Measurements from ENCODE around the gene CIAPIN1. TPM values are rescaled to one million over a fixed set of nuclear protein-coding genes. Genes with fewer than 3 reads are reported as not detected.

The CIAPIN1 gene
- 43.3 TPM for polyA plus RNA-seq (2012; ENCODE audit: insufficient read length, low read depth)

DNA sequence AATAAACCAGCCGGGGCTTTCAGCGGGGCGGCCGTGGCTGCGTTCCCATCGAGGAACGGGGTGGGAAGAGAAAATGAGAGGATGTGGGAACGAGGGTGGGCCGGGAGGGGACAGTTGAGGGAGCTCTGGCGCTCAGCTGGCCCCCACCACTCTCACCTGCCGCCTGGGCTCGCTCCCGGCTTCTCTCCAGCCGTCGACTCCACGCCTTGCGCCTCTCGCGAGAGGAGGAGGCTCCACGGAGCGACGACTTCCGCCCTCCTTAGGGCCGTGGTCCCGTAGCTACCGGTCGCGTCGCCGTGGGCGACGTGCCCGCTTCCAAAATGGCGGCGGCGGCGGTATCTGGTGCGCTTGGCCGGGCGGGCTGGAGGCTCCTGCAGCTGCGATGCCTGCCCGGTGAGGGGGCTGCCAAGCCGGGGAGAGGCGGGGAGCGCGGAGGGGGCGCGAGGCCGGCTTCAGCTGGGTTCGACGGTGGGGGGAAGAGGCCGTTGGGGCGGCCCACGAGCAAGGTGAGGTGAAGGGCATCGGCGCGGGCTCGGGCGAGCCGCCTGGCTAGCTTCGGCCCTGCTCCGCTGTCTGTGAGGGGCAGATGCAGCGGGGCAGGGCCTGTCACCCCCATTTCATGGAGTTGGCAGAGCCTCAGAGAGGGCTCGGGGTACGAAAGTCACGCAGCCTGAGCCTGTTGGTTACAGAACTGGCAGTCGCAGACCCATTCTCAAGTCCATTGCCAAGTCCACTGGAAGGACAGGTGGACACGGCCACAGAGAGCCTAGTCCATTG is at the start of gene CIAPIN1, which contains the start of gene COQ9:
CIAPIN1 (minus strand) TSS at position 200 of the 777 bp plus-strand sequence. CDS start 6,457 bp downstream, outside the sequence.
COQ9 (plus strand) TSS at position 294 of the 777 bp plus-strand sequence; CDS start at position 321, 27 bp downstream.
- TF ChIP-seq SIN3A (IDR thresholded peaks at IDR 0.05; ENCODE audit: borderline replicate concordance, insufficient read depth, low read length) (peak; percentile 81; the same call in 1 of the 2 replicates), POLR2AphosphoS5 (IDR thresholded peaks at IDR 0.05; ENCODE audit: low read depth, low read length) (peak; percentile 93), FOXP2 (optimal IDR thresholded peaks at IDR 0.05; ENCODE audit: borderline replicate concordance, extremely low read depth, extremely low read length, insufficient read depth) (peak; percentile 16), TAF1 (IDR thresholded peaks at IDR 0.05; ENCODE audit: borderline replicate concordance, insufficient read depth, low read length) (peak; percentile 99)
- TF ChIP-seq, protein P1, sequence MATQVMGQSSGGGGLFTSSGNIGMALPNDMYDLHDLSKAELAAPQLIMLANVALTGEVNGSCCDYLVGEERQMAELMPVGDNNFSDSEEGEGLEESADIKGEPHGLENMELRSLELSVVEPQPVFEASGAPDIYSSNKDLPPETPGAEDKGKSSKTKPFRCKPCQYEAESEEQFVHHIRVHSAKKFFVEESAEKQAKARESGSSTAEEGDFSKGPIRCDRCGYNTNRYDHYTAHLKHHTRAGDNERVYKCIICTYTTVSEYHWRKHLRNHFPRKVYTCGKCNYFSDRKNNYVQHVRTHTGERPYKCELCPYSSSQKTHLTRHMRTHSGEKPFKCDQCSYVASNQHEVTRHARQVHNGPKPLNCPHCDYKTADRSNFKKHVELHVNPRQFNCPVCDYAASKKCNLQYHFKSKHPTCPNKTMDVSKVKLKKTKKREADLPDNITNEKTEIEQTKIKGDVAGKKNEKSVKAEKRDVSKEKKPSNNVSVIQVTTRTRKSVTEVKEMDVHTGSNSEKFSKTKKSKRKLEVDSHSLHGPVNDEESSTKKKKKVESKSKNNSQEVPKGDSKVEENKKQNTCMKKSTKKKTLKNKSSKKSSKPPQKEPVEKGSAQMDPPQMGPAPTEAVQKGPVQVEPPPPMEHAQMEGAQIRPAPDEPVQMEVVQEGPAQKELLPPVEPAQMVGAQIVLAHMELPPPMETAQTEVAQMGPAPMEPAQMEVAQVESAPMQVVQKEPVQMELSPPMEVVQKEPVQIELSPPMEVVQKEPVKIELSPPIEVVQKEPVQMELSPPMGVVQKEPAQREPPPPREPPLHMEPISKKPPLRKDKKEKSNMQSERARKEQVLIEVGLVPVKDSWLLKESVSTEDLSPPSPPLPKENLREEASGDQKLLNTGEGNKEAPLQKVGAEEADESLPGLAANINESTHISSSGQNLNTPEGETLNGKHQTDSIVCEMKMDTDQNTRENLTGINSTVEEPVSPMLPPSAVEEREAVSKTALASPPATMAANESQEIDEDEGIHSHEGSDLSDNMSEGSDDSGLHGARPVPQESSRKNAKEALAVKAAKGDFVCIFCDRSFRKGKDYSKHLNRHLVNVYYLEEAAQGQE (IDR thresholded peaks at IDR 0.05; ENCODE audit: insufficient read depth in 1 of 2, low read depth in 2 of 2, low read length in 2 of 2), result peak; percentile 24 to 55; a peak in 1 of 4 replicates

- TF ChIP-seq TAF1 (IDR thresholded peaks at IDR 0.05; ENCODE audit: borderline replicate concordance, insufficient read depth, low read length) (no peak), POLR2AphosphoS5 (IDR thresholded peaks at IDR 0.05; ENCODE audit: low read depth, low read length) (no peak), SIN3A (IDR thresholded peaks at IDR 0.05; ENCODE audit: borderline replicate concordance, insufficient read depth, low read length) (no peak), FOXP2 (optimal IDR thresholded peaks at IDR 0.05; ENCODE audit: borderline replicate concordance, extremely low read depth, extremely low read length, insufficient read depth) (no peak)
- TF ChIP-seq, protein P1 (IDR thresholded peaks at IDR 0.05; ENCODE audit: insufficient read depth in 1 of 2, low read depth in 2 of 2, low read length in 2 of 2), result no peak
These were observed 46.6 kb upstream of the CIAPIN1 start for GRCh38 chr16:57493767-57494166.

DNA sequence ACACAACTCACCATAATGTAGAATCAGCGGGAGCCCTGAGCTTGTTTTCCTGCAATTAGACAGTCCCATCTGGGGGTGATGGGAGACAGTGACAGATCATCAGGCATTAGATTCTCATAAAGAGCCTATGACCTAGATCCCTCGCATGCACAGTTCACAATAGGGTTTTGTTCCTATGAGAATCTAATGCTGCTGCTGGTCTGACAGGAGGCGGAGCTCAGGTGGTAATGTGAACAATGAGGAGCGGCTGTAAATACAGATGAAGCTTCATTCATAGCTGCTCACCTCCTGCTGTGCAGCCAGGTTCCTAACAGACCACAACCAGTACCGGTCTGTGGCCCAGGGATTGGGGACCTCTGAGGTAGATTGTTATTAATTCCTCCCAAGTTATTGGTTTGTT is 42.0 kb upstream of the CIAPIN1 start:
- TF ChIP-seq FOXP2 (optimal IDR thresholded peaks at IDR 0.05; ENCODE audit: borderline replicate concordance, extremely low read depth, extremely low read length, insufficient read depth) (no peak), SIN3A (IDR thresholded peaks at IDR 0.05; ENCODE audit: borderline replicate concordance, insufficient read depth, low read length) (no peak), POLR2AphosphoS5 (IDR thresholded peaks at IDR 0.05; ENCODE audit: low read depth, low read length) (no peak), TAF1 (IDR thresholded peaks at IDR 0.05; ENCODE audit: borderline replicate concordance, insufficient read depth, low read length) (no peak)
- TF ChIP-seq, protein P1 (IDR thresholded peaks at IDR 0.05; ENCODE audit: insufficient read depth in 1 of 2, low read depth in 2 of 2, low read length in 2 of 2), result no peak

GRCh38 chr16:57486858-57487834 is 40.0 kb upstream of the CIAPIN1 start:
- TF ChIP-seq POLR2AphosphoS5 (IDR thresholded peaks at IDR 0.05; ENCODE audit: low read depth, low read length) (no peak), FOXP2 (optimal IDR thresholded peaks at IDR 0.05; ENCODE audit: borderline replicate concordance, extremely low read depth, extremely low read length, insufficient read depth) (no peak), TAF1 (IDR thresholded peaks at IDR 0.05; ENCODE audit: borderline replicate concordance, insufficient read depth, low read length) (no peak), SIN3A (IDR thresholded peaks at IDR 0.05; ENCODE audit: borderline replicate concordance, insufficient read depth, low read length) (no peak)
- TF ChIP-seq, protein P1 (IDR thresholded peaks at IDR 0.05; ENCODE audit: insufficient read depth in 1 of 2, low read depth in 2 of 2, low read length in 2 of 2), result no peak

All from PFSK-1 (cell line).